GM19397 (cell line): Measurements from ENCODE around the gene CFAP61.
"Not testable (repeated sequence)": the region's sequence is repeated elsewhere in the genome, so short reads cannot be mapped to it uniquely, and the experiment has no call there.

ENCODE experiments used
- ATAC-seq: cut with Tn5 transposase; IDR thresholded peaks from one replicate; pipeline ENCODE4 v1.9.1; 2021; ENCODE audit warnings: mild to moderate bottlenecking, moderate library complexity; ENCODE audit not compliant: unreplicated experiment

The CFAP61 gene

GRCh38 chr20:20085812-20086211 is 33.5 kb downstream of the CFAP61 start:
- no peak for ATAC-seq

DNA sequence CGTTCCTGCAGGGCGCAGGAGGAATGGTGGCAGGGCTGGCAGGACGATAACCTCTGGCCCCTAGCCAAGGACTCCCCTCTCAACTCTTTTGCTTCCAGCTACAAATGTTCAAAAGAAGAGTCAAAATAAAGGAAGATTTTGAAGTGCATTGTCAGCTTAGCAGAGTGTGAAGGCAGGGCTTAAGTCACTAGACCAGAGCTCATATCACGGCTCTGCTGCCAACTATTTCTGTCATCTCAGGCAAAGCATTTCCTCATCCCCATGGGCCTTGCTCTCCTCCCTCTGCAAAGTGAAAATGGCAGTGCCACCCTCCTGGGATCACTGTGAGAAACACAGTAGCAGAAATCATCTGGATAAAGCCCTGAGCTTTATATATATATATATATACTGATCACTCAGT is 36.7 kb downstream of the CFAP61 start:
- no peak for ATAC-seq

- ATAC-seq: no peak
Observed at GRCh38 chr20:20089939-20090338, 37.6 kb downstream of the CFAP61 start.

DNA sequence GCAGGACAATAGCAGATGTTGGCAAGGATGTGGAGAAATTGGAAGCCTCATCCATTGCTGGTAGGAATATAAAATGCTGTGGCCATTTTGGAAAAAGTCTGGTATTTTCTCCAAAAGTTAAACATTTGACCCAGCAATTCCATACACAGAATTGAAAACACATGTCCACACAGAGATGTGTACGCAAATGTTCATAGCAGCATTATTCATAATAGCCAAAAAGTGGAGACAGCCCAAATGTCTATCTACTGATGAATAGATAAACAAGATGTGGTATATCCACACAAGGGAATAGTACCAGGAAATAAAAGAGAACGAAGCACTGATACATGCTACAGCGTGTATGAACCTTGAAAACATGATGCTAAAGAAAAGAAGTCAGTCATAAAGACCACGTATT is 40.5 kb downstream of the CFAP61 start:
- no peak for ATAC-seq

- ATAC-seq: no peak
Observed at GRCh38 chr20:20094410-20094809, 42.1 kb downstream of the CFAP61 start.

GRCh38 chr20:20095114-20095872 is 43.0 kb downstream of the CFAP61 start:
- no peak for ATAC-seq

DNA sequence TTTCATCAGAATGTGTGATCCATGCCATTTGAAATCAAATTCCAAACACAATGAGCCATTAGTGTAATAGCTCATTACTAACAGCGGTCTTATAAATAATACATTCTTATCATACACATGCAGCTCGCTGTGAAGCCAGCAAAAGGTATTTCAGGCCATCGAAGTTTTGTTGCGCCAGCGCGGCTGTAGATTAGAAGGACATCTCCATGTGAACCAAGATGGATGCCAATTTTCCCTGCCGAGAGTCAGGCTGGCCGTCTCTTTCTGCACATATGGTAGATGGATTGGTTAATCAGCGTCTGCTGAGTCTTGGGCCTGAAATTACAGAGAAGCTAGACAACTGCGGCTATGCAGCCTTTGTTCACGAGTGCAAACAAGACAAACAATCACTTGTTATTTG is 44.1 kb downstream of the CFAP61 start:
- ATAC-seq: no peak

GRCh38 chr20:20100881-20101280 is 48.5 kb downstream of the CFAP61 start:
- ATAC-seq: no peak

GRCh38 chr20:20102163-20102562 is 49.8 kb downstream of the CFAP61 start:
- no peak for ATAC-seq

GRCh38 chr20:20102716-20103258 is 50.5 kb downstream of the CFAP61 start:
- no peak for ATAC-seq

- ATAC-seq: no peak
Observed at GRCh38 chr20:20103486-20103885, 51.2 kb downstream of the CFAP61 start.

DNA sequence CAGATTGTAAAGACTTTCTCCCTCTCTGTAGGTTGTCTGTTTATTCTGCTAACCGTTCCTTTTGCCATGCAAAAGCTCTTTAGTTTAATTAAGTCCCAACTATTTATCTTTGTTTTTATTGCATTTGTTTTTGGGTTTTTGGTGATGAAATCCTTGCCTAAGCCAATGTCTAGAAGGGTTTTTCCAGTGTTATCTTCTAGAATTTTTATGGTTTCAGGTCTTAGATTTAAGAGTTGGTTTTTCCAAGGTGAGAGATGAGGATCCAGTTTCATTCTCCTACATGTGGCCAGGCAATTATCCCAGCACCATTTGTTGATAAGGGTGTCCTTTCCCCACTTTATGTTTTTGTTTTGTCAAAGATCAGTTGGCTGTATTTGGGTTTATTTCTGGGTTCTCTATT is 70.9 kb downstream of the CFAP61 start:
- not testable (repeated sequence) for ATAC-seq

- no peak for ATAC-seq
Observed at GRCh38 chr20:20130399-20130798, 78.1 kb downstream of the CFAP61 start.

- ATAC-seq: no peak
Observed at GRCh38 chr20:20134941-20135575, 82.7 kb downstream of the CFAP61 start.

DNA sequence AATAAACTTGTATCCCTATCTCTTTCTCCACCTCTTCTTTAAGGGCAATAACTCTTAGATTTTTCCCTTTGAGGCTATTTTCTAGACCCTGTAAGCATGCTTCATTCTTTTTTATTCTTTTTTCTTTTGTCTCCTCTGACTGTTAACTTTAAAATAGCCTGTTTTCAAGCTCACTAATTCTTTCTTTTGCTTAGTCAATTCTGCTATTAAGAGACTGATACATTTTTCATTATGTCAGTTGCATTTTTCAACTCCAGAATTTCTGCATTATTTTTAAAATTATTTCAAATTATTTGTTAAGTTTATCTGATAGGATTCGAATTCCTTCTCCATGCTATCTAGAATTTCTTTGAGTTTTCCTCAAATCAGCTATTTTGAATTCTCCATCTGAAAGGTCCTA is 84.0 kb downstream of the CFAP61 start:
- ATAC-seq: no peak

- no peak for ATAC-seq
Observed at GRCh38 chr20:20137851-20138250, 85.5 kb downstream of the CFAP61 start.

- no peak for ATAC-seq
Observed at GRCh38 chr20:20138301-20139064, 86.2 kb downstream of the CFAP61 start.

DNA sequence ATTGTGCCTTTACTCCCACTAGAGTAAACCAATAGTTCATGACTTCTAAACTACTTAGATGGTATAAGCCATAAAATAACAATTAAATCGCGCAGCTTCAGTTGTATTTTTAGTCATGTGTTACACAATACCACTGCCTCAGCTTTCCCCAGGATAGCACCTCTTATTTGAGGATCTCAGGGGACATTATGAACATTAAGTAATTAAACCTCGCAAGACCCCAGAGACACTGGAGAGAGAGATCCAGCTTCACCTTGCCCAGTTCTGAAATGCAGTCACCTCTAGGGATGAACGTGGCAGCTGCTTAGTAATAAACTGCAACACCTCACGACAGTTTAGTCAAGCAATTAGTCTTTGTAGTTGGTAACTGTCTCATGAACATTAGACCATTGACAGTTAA is 87.1 kb downstream of the CFAP61 start:
- ATAC-seq: no peak

DNA sequence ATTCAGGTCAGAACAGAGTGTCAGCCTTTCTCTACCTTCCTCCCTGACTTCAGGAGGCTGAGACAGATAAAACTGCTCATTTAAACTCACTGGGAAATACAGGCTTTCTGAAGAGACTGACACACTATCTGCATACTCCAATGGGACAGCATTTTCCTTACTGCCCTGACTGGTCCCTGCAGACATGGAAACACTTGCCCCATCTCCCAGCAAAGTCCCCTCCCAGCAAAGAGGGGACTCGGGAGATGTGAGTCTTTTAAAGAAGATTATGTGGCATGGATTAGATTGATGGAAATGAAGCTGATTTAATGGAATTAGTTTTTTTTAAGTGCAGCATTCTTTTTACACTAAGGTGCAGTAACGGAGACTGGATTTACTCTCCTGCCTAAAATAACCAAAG is 90.8 kb downstream of the CFAP61 start:
- no peak for ATAC-seq

DNA sequence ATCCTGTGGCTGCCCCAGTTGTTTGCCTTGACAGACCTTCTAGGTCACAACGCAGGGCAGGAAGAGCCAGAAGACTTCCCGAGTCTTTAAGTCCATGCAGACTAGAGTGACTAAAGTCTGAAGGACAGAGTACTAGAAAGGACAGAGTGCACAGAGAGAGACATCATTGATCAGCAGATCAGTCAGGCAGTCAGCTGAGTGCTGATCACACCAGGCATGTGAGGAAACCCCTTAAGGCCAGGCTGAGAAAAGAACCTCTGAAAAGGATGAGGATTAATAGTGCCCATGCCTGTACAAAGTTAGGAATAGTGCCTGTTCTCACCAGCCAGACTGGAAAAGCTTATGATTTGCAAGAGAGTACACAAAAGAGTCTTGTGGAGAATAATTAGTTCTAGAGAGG is 91.3 kb downstream of the CFAP61 start:
- ATAC-seq: no peak

DNA sequence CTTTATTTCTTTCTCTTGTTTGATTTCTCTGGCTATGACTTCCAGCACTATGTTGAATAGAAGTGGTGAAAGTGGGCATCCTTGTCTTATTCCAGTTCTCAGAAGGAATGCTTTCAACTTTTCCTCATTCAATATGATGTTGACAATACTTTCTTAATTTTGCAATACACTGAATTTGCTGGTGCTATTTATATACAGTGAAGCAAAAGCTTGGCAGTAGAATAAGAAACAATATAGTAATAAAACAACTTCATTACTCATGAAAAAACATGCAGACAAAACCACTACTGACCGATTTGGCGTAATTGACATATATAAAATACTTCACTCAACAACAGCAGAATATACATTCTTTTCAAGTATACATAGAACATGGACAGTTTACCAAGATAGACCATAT is 96.4 kb downstream of the CFAP61 start:
- ATAC-seq: no peak

- ATAC-seq: no peak
Observed at GRCh38 chr20:20150241-20150640, 97.9 kb downstream of the CFAP61 start.
